CD8-positive, alpha-beta memory T cell (primary cell): Measurements from ENCODE around the gene SUSD2. TPM values are rescaled to one million over a fixed set of nuclear protein-coding genes. Genes with fewer than 3 reads are reported as not detected.
A peak's percentile ranks its signal among the peaks of the same experiment; 100 is the strongest.

Experiments used
- CTCF ChIA-PET: fragments of 350-600 bp; sonication (Branson Sonifier 250); formaldehyde crosslinking; loops from one replicate; lab custom pipeline; 2021; ENCODE audit warnings: antibody characterized with exemption; lab: Charles Lee
- POLR2A ChIA-PET: fragments of 350-600 bp; sonication (Branson Sonifier 250); formaldehyde crosslinking; loops from one replicate; lab custom pipeline; 2021; ENCODE audit warnings: antibody characterized with exemption; lab: Charles Lee
- DNase-seq, 5 donors: peaks; one replicate each; pipeline versions ENCODE4 v3.0.0 to v3.0.0-alpha.2; 2020 to 2022; ENCODE audit warnings: mixed read lengths in 1 of 5
- H3K27ac ChIP-seq: one replicate; pipeline ENCODE4 v1.7.0; 2013; ENCODE audit warnings: low read depth, mild to moderate bottlenecking, low read length, moderate library complexity
- H3K27me3 ChIP-seq: 2 replicates; pipeline ENCODE4 v1.7.0; 2013; ENCODE audit warnings: low read length, mild to moderate bottlenecking; ENCODE audit not compliant: insufficient read depth, poor library complexity, severe bottlenecking
- H3K36me3 ChIP-seq: 2 replicates; pipeline ENCODE4 v1.7.0; 2013; ENCODE audit warnings: mild to moderate bottlenecking, low read length, moderate library complexity; ENCODE audit not compliant: insufficient read depth
- H3K4me1 ChIP-seq: 2 replicates; pipeline ENCODE4 v1.7.0; 2013; ENCODE audit warnings: mild to moderate bottlenecking, low read length, moderate library complexity; ENCODE audit not compliant: insufficient read depth
- H3K4me3 ChIP-seq: 2 replicates; pipeline ENCODE4 v1.7.0; 2013; ENCODE audit warnings: mild to moderate bottlenecking, low read length
- H3K9me3 ChIP-seq: 2 replicates; pipeline ENCODE4 v1.7.0; 2013; ENCODE audit warnings: mild to moderate bottlenecking, low read length
- H3K27ac Mint-ChIP-seq, 8 donors: one replicate each; pipeline ENCODE4 v1.8.0; 2020 to 2021; ENCODE audit warnings: mixed read lengths in 8 of 8, mild to moderate bottlenecking in 6 of 8, inconsistent platforms in 3 of 8, moderate library complexity in 3 of 8
- H3K27me3 Mint-ChIP-seq, 2 donors: one replicate each; pipeline ENCODE4 v1.8.0; 2020 to 2021; ENCODE audit warnings: mixed read lengths in 2 of 2, mild to moderate bottlenecking in 1 of 2, moderate library complexity in 1 of 2
- H3K36me3 Mint-ChIP-seq, 3 donors: one replicate each; pipeline ENCODE4 v1.8.0; 2020 to 2021; ENCODE audit warnings: mixed read lengths in 3 of 3, inconsistent platforms in 1 of 3, mild to moderate bottlenecking in 1 of 3
- H3K4me1 Mint-ChIP-seq, 3 donors: one replicate each; pipeline ENCODE4 v1.8.0; 2020 to 2021; ENCODE audit warnings: mixed read lengths in 3 of 3, inconsistent platforms in 1 of 3, mild to moderate bottlenecking in 1 of 3
- H3K4me3 Mint-ChIP-seq, 7 donors: one replicate each; pipeline ENCODE4 v1.8.0; 2020 to 2021; ENCODE audit warnings: mixed read lengths in 7 of 7, mild to moderate bottlenecking in 6 of 7, moderate library complexity in 4 of 7, inconsistent platforms in 2 of 7
- H3K9me3 Mint-ChIP-seq, 5 donors: one replicate each; pipeline ENCODE4 v1.8.0; 2020 to 2022; ENCODE audit warnings: mixed read lengths in 5 of 5, mild to moderate bottlenecking in 3 of 5, moderate library complexity in 2 of 5, inconsistent platforms in 1 of 5
- polyA plus RNA-seq: library from polyadenylated mRNA; unstranded; fragments of 300-500 nt; fragmentation: Illumina TruSeq; gene quantifications from one replicate; pipeline ENCODE4 v1.2.3, GENCODE V29; 2021
- total RNA-seq, 2 experiments: library from RNA; stranded (reverse); gene quantifications; one replicate each; pipeline ENCODE4 v1.2.3, GENCODE V29; 2021

Gene SUSD2
- total and polyA plus RNA-seq, 3 experiments from 2014 or later: 0.31 to 0.48 TPM; not detected in 1

DNA sequence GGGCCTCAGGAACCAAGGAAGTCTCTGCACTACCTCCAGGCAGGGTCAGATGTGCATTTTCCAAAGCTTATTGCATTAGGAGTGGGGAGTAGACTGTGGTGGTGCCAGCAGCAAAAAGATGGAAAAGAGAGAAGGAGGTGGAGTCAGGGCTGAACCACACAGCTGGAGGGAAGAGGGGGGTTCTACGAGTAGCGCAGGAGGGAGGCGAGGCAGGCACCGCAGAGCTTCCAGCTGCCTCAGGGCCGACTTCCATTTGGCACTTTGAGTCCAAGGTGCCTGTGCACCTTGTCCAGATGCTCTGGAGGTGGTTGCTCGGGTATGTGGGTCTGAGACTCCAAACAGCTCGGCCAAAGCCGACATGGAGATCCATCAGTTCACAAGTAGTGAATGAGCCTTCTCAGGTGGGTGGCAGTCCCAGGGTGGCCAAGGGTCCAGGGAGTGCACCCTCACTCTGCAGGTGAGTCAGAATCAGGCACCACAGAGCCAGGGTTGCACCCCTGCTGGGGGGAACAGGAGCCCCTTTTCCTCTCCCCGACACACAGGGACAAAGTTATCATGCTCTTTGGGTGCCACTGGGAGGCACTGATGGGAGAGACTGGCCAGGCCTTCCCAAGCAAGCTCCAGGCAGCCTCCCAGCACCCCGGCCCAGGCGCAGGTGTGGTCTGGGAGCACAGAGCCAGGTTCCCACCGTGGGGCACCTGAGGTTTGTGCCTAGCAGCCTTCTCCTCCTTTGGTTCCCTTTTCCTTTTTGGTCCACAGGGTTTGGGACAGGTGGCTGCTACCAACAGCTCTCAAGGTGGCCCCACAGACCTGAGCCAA is 33.4 kb downstream of the SUSD2 start:
- no peaks in the 10 kb centered on the region for H3K36me3 Mint-ChIP-seq

DNA sequence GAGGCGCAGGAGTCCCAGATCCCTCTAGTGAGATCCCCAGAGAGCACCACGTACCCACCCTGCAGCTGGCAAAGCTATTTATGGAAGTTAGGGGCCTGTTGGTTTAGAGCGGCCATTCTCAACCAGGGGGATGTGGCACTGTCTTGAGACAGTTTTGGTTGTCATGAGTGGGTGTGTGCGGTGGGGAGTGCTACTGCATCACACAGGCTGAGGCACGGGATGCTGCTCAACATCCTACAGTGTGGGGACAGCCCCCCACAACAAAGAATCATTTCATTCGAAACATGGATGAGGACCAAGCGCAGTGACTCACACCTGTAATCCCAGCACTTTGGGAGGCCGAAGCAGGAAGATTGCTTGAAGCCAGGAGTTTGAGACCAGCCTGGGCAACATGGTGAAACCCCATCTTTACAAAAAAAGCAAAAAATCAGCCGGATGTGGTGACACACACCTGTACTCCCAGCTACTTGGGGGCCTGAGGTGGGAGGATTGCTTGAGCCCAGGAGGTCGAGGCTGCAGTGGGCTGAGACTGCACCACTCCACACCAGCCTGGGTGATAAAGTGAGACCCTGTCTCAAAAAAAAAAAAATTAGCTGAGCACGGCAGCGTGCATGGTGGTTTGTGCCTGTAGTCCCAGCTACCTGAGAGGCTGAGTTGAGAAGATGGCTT is 35.4 kb downstream of the SUSD2 start:
- Mint-ChIP-seq H3K27ac (peak overlapping the region in 2 of 8 donors; percentile 47 to 53), H3K4me3 (peak overlapping the region in 1 of 7 donors; percentile 22), H3K27me3 (peaks cover 2 to 3% of the 10 kb centered on the region in 2 donors), H3K9me3 (no peaks in the 10 kb centered on the region), H3K4me1 (peaks cover 4 to 7% (median 5%) of the 10 kb centered on the region in 3 donors), H3K36me3 (no peaks in the 10 kb centered on the region)
- H3K9me3 ChIP-seq: no peaks in the 10 kb centered on the region
- H3K36me3 ChIP-seq: no peaks in the 10 kb centered on the region
- POLR2A ChIA-PET: no interaction called here
- no peak overlapping the region for H3K4me3 ChIP-seq
- H3K4me1 ChIP-seq: no peaks in the 10 kb centered on the region
- no peaks in the 10 kb centered on the region for H3K27me3 ChIP-seq
- peak in 1 of 5 donors; percentile 14 for DNase-seq
- no peak overlapping the region for H3K27ac ChIP-seq
- CTCF ChIA-PET: interaction anchor here (0.7 to 1.9 kb wide), 2 partner anchors 16 to 26 kb away, joined by 3 to 5 read pairs; no protein-coding TSS in a partner anchor

More for the DNA sequence above, 33.4 kb downstream of the SUSD2 start:
- Mint-ChIP-seq H3K4me1 (peaks cover 4 to 7% (median 5%) of the 10 kb centered on the region in 3 donors), H3K9me3 (no peaks in the 10 kb centered on the region), H3K27ac (no peak overlapping the region), H3K4me3 (no peak overlapping the region), H3K27me3 (peaks cover 0 to 3% of the 10 kb centered on the region in 2 donors)
- no peak overlapping the region for H3K27ac ChIP-seq
- H3K4me1 ChIP-seq: no peaks in the 10 kb centered on the region
- no peak for DNase-seq
- H3K36me3 ChIP-seq: no peaks in the 10 kb centered on the region
- no peaks in the 10 kb centered on the region for H3K27me3 ChIP-seq
- ChIA-PET CTCF (no interaction called here), POLR2A (no interaction called here)
- no peak overlapping the region for H3K4me3 ChIP-seq
- H3K9me3 ChIP-seq: no peaks in the 10 kb centered on the region

- Histone ChIP-seq H3K27ac (no peak overlapping the region), H3K9me3 (no peaks in the 10 kb centered on the region), H3K36me3 (no peaks in the 10 kb centered on the region), H3K4me3 (no peak overlapping the region), H3K4me1 (no peaks in the 10 kb centered on the region), H3K27me3 (no peaks in the 10 kb centered on the region)
- no peak overlapping the region for H3K27ac Mint-ChIP-seq
- no peaks in the 10 kb centered on the region for H3K36me3 Mint-ChIP-seq
- DNase-seq: no peak
- H3K4me3 Mint-ChIP-seq: no peak overlapping the region
- H3K4me1 Mint-ChIP-seq: peaks cover 4 to 7% (median 5%) of the 10 kb centered on the region in 3 donors
- H3K9me3 Mint-ChIP-seq: no peaks in the 10 kb centered on the region
- CTCF ChIA-PET: interaction anchor here (0.8 to 1.9 kb wide), 3 partner anchors 25 to 43 kb away, joined by 3 to 5 read pairs (median 3); no protein-coding TSS in a partner anchor
- POLR2A ChIA-PET: no interaction called here
- peaks cover 2 to 3% of the 10 kb centered on the region in 2 donors for H3K27me3 Mint-ChIP-seq
These were observed 36.1 kb downstream of the SUSD2 start for GRCh38 chr22:24217384-24217783.

GRCh38 chr22:24219750-24220149 is 38.5 kb downstream of the SUSD2 start:
- H3K36me3 Mint-ChIP-seq: no peaks in the 10 kb centered on the region
- no peaks in the 10 kb centered on the region for H3K9me3 ChIP-seq
- no peaks in the 10 kb centered on the region for H3K4me1 ChIP-seq
- no peak for DNase-seq
- peaks cover 4 to 7% (median 5%) of the 10 kb centered on the region in 3 donors for H3K4me1 Mint-ChIP-seq
- no peaks in the 10 kb centered on the region for H3K27me3 ChIP-seq
- H3K4me3 ChIP-seq: no peak overlapping the region
- CTCF ChIA-PET: no interaction called here
- no peak overlapping the region for H3K4me3 Mint-ChIP-seq
- H3K27ac Mint-ChIP-seq: peak overlapping the region in 1 of 8 donors; percentile 38
- no peak overlapping the region for H3K27ac ChIP-seq
- no peaks in the 10 kb centered on the region for H3K36me3 ChIP-seq
- peaks cover 0 to 3% (median 0%) of the 10 kb centered on the region in 5 donors for H3K9me3 Mint-ChIP-seq
- POLR2A ChIA-PET: no interaction called here
- peaks cover 0 to 2% of the 10 kb centered on the region in 2 donors for H3K27me3 Mint-ChIP-seq

DNA sequence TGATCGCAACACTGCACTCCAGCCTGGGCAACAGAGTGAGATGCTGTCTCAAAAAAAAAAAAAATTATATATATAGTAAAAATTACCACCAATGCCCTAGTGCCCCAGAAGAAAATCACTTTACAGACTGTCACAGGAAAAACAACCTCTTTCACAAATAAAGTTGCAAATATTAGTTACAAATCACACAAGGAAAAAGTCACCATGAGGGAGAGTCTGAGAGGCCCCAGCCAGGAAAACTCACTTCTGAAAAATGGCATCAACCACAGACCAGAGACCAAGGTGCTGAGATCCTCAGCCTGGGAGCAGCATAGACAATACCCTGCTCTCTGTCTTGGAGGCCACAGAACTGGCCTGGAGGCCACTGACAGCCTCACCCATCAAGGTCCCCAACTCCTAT is 43.2 kb downstream of the SUSD2 start:
- H3K36me3 Mint-ChIP-seq: no peaks in the 10 kb centered on the region
- Histone ChIP-seq H3K4me3 (no peak overlapping the region), H3K27me3 (no peaks in the 10 kb centered on the region), H3K4me1 (no peaks in the 10 kb centered on the region), H3K9me3 (no peaks in the 10 kb centered on the region), H3K36me3 (no peaks in the 10 kb centered on the region), H3K27ac (no peak overlapping the region)
- CTCF ChIA-PET: no interaction called here
- no peaks in the 10 kb centered on the region for H3K4me1 Mint-ChIP-seq
- peaks cover 0 to 2% of the 10 kb centered on the region in 2 donors for H3K27me3 Mint-ChIP-seq
- DNase-seq: no peak
- no peak overlapping the region for H3K27ac Mint-ChIP-seq
- POLR2A ChIA-PET: no interaction called here
- no peak overlapping the region for H3K4me3 Mint-ChIP-seq
- peaks cover 0 to 3% (median 0%) of the 10 kb centered on the region in 5 donors for H3K9me3 Mint-ChIP-seq

DNA sequence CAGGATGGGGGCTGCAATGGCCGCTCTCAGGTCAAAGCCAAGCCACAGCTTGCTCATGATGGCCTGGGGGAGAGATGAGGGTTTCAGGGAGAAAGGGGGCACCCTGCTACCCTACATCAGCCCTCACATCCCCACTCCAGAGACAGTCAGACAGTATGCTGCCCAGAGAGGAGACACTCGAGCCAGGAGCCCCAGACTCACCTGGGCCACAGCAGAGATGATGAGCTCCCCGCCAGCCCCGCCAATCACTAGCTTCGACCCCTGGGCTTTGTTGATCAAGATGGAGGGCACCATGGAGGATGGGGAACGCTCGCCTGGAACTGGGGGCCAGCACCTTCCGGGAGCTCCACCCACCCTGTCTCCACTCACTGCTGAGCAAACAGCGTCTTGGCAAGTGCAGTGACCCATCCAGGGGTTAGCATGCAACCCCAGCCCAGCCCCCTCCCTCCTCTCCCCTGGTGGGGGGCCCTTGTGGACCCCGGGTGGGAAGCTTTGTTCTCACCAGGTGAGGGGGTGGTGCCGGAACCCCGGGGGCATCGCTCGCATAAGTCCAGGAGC is 43.8 kb downstream of the SUSD2 start:
- no peaks in the 10 kb centered on the region for H3K4me1 Mint-ChIP-seq
- ChIA-PET POLR2A (no interaction called here), CTCF (no interaction called here)
- H3K4me1 ChIP-seq: no peaks in the 10 kb centered on the region
- no peak overlapping the region for H3K27ac ChIP-seq
- H3K36me3 Mint-ChIP-seq: no peaks in the 10 kb centered on the region
- DNase-seq: no peak
- no peaks in the 10 kb centered on the region for H3K27me3 ChIP-seq
- H3K9me3 ChIP-seq: no peaks in the 10 kb centered on the region
- H3K4me3 ChIP-seq: no peak overlapping the region
- no peaks in the 10 kb centered on the region for H3K36me3 ChIP-seq
- H3K9me3 Mint-ChIP-seq: peaks cover 0 to 3% (median 0%) of the 10 kb centered on the region in 5 donors
- H3K4me3 Mint-ChIP-seq: no peak overlapping the region
- no peak overlapping the region for H3K27ac Mint-ChIP-seq
- H3K27me3 Mint-ChIP-seq: peaks cover 0 to 2% of the 10 kb centered on the region in 2 donors

GRCh38 chr22:24225951-24226350 is 44.7 kb downstream of the SUSD2 start:
- Mint-ChIP-seq H3K4me3 (no peak overlapping the region), H3K27ac (no peak overlapping the region), H3K9me3 (peaks cover 0 to 3% (median 0%) of the 10 kb centered on the region in 5 donors), H3K4me1 (no peaks in the 10 kb centered on the region), H3K36me3 (no peaks in the 10 kb centered on the region), H3K27me3 (peaks cover 0 to 2% of the 10 kb centered on the region in 2 donors)
- Histone ChIP-seq H3K4me1 (no peaks in the 10 kb centered on the region), H3K9me3 (no peaks in the 10 kb centered on the region), H3K27me3 (no peaks in the 10 kb centered on the region), H3K27ac (no peak overlapping the region), H3K4me3 (no peak overlapping the region), H3K36me3 (no peaks in the 10 kb centered on the region)
- POLR2A ChIA-PET: no interaction called here
- CTCF ChIA-PET: no interaction called here
- no peak for DNase-seq
